ENCODE measurements around the gene SLC34A1.

SLC34A1 gene

GRCh38 chr5:177443144-177443983 is 59.1 kb downstream of the SLC34A1 start:
- Histone ChIP-seq H3K27ac (ENCODE audit: extremely low read depth, low read depth, low read length) (no peak overlapping the region), H3K4me1 (ENCODE audit: control insufficient read depth, insufficient read depth, low read length) (no peaks in the 10 kb centered on the region), H3K36me3 (ENCODE audit: control insufficient read depth in 2 of 2, insufficient read depth in 1 of 2, low read length in 2 of 2) (peaks cover 5 to 39% of the 10 kb centered on the region in 2 experiments; a peak in 2 of 3 replicates), H3K4me3 (ENCODE audit: low read depth, low read length) (no peak overlapping the region), H3K9me3 (ENCODE audit: control insufficient read depth, insufficient read depth, low read depth, low read length) (no peaks in the 10 kb centered on the region)
- CTCF ChIA-PET: interaction anchor here (0.6 to 3.5 kb wide), 8 partner anchors 12 to 74 kb away, joined by 3 to 17 read pairs (median 3); no protein-coding TSS in a partner anchor
- POLR2A ChIA-PET: interaction anchor here (1.6 to 2.7 kb wide), 4 partner anchors 11 to 16 kb away, joined by 7 to 21 read pairs (median 10); partner anchors contain the start of gene GRK6
- TF ChIP-seq ZNF324 (tag by site-specific recombination; IDR thresholded peaks at IDR 0.05) (no peak), ZNF174 (tag by site-specific recombination; IDR thresholded peaks at IDR 0.05) (no peak), SCRT2 (tag by site-specific recombination; IDR thresholded peaks at IDR 0.05) (no peak), ZNF692 (tag by site-specific recombination; IDR thresholded peaks at IDR 0.05) (0 out of 2 replicates have a peak, but pooled peaks have one; percentile 20), ZFP69B (tag by site-specific recombination; IDR thresholded peaks at IDR 0.05) (0 out of 2 replicates have a peak, but pooled peaks have one; percentile 29)

- H3K27ac ChIP-seq (ENCODE audit: extremely low read depth, low read depth, low read length): no peak overlapping the region
- H3K4me3 ChIP-seq (ENCODE audit: low read depth, low read length): no peak overlapping the region
- no peaks in the 10 kb centered on the region for H3K9me3 ChIP-seq (ENCODE audit: control insufficient read depth, insufficient read depth, low read depth, low read length)
- ChIA-PET POLR2A (interaction anchor here (0.8 to 2.4 kb wide), 5 partner anchors 11 to 40 kb away, joined by 5 to 21 read pairs (median 7); partner anchors contain the start of gene GRK6), CTCF (interaction anchor here (0.6 to 3.5 kb wide), 7 partner anchors 11 to 56 kb away, joined by 3 to 17 read pairs (median 3); no protein-coding TSS in a partner anchor)
- peaks cover 1 to 32% of the 10 kb centered on the region in 2 experiments; a peak in 2 of 3 replicates for H3K36me3 ChIP-seq (ENCODE audit: control insufficient read depth in 2 of 2, insufficient read depth in 1 of 2, low read length in 2 of 2)
- H3K4me1 ChIP-seq (ENCODE audit: control insufficient read depth, insufficient read depth, low read length): no peaks in the 10 kb centered on the region
- no peak for TF ChIP-seq GFI1B (tag by site-specific recombination; IDR thresholded peaks at IDR 0.05)
- no peak for TF ChIP-seq ZFHX2 (tag by site-specific recombination; conservative IDR thresholded peaks at IDR 0.05)
- TF ChIP-seq ZNF341 (tag by site-specific recombination; IDR thresholded peaks at IDR 0.05; ENCODE audit: low read depth): peak; percentile 82
- TF ChIP-seq, protein P1, sequence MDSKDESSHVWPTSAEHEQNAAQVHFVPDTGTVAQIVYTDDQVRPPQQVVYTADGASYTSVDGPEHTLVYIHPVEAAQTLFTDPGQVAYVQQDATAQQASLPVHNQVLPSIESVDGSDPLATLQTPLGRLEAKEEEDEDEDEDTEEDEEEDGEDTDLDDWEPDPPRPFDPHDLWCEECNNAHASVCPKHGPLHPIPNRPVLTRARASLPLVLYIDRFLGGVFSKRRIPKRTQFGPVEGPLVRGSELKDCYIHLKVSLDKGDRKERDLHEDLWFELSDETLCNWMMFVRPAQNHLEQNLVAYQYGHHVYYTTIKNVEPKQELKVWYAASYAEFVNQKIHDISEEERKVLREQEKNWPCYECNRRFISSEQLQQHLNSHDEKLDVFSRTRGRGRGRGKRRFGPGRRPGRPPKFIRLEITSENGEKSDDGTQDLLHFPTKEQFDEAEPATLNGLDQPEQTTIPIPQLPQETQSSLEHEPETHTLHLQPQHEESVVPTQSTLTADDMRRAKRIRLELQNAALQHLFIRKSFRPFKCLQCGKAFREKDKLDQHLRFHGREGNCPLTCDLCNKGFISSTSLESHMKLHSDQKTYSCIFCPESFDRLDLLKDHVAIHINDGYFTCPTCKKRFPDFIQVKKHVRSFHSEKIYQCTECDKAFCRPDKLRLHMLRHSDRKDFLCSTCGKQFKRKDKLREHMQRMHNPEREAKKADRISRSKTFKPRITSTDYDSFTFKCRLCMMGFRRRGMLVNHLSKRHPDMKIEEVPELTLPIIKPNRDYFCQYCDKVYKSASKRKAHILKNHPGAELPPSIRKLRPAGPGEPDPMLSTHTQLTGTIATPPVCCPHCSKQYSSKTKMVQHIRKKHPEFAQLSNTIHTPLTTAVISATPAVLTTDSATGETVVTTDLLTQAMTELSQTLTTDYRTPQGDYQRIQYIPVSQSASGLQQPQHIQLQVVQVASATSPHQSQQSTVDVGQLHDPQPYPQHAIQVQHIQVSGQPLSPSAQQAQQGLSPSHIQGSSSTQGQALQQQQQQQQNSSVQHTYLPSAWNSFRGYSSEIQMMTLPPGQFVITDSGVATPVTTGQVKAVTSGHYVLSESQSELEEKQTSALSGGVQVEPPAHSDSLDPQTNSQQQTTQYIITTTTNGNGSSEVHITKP (tag by site-specific recombination; IDR thresholded peaks at IDR 0.05): peak; percentile 90
- no peak for TF ChIP-seq PBX3 (CRISPR knock-in tag; IDR thresholded peaks at IDR 0.05)
- TF ChIP-seq, protein P2, sequence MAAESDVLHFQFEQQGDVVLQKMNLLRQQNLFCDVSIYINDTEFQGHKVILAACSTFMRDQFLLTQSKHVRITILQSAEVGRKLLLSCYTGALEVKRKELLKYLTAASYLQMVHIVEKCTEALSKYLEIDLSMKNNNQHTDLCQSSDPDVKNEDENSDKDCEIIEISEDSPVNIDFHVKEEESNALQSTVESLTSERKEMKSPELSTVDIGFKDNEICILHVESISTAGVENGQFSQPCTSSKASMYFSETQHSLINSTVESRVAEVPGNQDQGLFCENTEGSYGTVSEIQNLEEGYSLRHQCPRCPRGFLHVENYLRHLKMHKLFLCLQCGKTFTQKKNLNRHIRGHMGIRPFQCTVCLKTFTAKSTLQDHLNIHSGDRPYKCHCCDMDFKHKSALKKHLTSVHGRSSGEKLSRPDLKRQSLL (tag by site-specific recombination; IDR thresholded peaks at IDR 0.05): peak; percentile 85
- TF ChIP-seq, protein P3, sequence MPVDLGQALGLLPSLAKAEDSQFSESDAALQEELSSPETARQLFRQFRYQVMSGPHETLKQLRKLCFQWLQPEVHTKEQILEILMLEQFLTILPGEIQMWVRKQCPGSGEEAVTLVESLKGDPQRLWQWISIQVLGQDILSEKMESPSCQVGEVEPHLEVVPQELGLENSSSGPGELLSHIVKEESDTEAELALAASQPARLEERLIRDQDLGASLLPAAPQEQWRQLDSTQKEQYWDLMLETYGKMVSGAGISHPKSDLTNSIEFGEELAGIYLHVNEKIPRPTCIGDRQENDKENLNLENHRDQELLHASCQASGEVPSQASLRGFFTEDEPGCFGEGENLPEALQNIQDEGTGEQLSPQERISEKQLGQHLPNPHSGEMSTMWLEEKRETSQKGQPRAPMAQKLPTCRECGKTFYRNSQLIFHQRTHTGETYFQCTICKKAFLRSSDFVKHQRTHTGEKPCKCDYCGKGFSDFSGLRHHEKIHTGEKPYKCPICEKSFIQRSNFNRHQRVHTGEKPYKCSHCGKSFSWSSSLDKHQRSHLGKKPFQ (tag by site-specific recombination; IDR thresholded peaks at IDR 0.05): peak; percentile 89
- TF ChIP-seq IKZF3 (tag by site-specific recombination; IDR thresholded peaks at IDR 0.05): peak; percentile 43; the same call in 1 of the 2 replicates
- TF ChIP-seq ZBTB48 (tag by site-specific recombination; IDR thresholded peaks at IDR 0.05): 0 out of 2 replicates have a peak, but pooled peaks have one; percentile 18
- TF ChIP-seq ZNF335 (tag by site-specific recombination; conservative IDR thresholded peaks at IDR 0.05): no peak
- TF ChIP-seq, protein P4, sequence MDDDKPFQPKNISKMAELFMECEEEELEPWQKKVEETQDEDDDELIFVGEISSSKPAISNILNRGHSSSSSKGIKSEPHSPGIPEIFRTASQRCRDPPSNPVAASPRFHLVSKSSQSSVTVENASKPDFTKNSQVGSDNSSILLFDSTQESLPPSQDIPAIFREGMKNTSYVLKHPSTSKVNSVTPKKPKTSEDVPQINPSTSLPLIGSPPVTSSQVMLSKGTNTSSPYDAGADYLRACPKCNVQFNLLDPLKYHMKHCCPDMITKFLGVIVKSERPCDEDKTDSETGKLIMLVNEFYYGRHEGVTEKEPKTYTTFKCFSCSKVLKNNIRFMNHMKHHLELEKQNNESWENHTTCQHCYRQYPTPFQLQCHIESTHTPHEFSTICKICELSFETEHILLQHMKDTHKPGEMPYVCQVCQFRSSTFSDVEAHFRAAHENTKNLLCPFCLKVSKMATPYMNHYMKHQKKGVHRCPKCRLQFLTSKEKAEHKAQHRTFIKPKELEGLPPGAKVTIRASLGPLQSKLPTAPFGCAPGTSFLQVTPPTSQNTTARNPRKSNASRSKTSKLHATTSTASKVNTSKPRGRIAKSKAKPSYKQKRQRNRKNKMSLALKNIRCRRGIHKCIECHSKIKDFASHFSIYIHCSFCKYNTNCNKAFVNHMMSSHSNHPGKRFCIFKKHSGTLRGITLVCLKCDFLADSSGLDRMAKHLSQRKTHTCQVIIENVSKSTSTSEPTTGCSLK (tag by site-specific recombination; IDR thresholded peaks at IDR 0.05): no peak
- TF ChIP-seq, protein P5, sequence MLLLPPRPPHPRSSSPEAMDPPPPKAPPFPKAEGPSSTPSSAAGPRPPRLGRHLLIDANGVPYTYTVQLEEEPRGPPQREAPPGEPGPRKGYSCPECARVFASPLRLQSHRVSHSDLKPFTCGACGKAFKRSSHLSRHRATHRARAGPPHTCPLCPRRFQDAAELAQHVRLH (tag by site-specific recombination; IDR thresholded peaks at IDR 0.05): no peak
- TF ChIP-seq ZNF654 (tag by site-specific recombination; IDR thresholded peaks at IDR 0.05; ENCODE audit: low read depth): no peak
Measured at GRCh38 chr5:177444106-177445051, 60.1 kb downstream of the SLC34A1 start.

Data from HEK293 (cell line).